HCT116 (cell line): Measurements from ENCODE around the gene KLF2.

Experiments used
- TF ChIP-seq, protein P1 (sequence below): IDR thresholded peaks from 2 replicates; pipeline ENCODE4 v1.6.1; 2012
- TF ChIP-seq, protein P2 (sequence below): IDR thresholded peaks from 2 replicates; pipeline ENCODE4 v1.6.1; 2012; ENCODE audit warnings: low read depth
- TF ChIP-seq, protein P3 (sequence below), 3 experiments: fragments of 200-600 bp in 1 of 3; sonication (generic) in 1 of 3; IDR thresholded peaks in 2 of 3; conservative IDR thresholded peaks in 1 of 3; 2 replicates each; pipeline ENCODE4 v1.5.1; 2012 to 2017; ENCODE audit warnings: low read depth in 2 of 3, low read length in 2 of 3, antibody characterized with exemption in 1 of 3, borderline replicate concordance in 1 of 3, control low read depth in 1 of 3, mild to moderate bottlenecking in 1 of 3, mixed read lengths in 1 of 3, mixed run types in 1 of 3, moderate library complexity in 1 of 3; ENCODE audit not compliant: insufficient read depth in 1 of 3

- TF ChIP-seq, protein P1, sequence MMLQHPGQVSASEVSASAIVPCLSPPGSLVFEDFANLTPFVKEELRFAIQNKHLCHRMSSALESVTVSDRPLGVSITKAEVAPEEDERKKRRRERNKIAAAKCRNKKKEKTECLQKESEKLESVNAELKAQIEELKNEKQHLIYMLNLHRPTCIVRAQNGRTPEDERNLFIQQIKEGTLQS, result no peak
- TF ChIP-seq, protein P2, sequence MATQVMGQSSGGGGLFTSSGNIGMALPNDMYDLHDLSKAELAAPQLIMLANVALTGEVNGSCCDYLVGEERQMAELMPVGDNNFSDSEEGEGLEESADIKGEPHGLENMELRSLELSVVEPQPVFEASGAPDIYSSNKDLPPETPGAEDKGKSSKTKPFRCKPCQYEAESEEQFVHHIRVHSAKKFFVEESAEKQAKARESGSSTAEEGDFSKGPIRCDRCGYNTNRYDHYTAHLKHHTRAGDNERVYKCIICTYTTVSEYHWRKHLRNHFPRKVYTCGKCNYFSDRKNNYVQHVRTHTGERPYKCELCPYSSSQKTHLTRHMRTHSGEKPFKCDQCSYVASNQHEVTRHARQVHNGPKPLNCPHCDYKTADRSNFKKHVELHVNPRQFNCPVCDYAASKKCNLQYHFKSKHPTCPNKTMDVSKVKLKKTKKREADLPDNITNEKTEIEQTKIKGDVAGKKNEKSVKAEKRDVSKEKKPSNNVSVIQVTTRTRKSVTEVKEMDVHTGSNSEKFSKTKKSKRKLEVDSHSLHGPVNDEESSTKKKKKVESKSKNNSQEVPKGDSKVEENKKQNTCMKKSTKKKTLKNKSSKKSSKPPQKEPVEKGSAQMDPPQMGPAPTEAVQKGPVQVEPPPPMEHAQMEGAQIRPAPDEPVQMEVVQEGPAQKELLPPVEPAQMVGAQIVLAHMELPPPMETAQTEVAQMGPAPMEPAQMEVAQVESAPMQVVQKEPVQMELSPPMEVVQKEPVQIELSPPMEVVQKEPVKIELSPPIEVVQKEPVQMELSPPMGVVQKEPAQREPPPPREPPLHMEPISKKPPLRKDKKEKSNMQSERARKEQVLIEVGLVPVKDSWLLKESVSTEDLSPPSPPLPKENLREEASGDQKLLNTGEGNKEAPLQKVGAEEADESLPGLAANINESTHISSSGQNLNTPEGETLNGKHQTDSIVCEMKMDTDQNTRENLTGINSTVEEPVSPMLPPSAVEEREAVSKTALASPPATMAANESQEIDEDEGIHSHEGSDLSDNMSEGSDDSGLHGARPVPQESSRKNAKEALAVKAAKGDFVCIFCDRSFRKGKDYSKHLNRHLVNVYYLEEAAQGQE, result no peak
- TF ChIP-seq, protein P3, sequence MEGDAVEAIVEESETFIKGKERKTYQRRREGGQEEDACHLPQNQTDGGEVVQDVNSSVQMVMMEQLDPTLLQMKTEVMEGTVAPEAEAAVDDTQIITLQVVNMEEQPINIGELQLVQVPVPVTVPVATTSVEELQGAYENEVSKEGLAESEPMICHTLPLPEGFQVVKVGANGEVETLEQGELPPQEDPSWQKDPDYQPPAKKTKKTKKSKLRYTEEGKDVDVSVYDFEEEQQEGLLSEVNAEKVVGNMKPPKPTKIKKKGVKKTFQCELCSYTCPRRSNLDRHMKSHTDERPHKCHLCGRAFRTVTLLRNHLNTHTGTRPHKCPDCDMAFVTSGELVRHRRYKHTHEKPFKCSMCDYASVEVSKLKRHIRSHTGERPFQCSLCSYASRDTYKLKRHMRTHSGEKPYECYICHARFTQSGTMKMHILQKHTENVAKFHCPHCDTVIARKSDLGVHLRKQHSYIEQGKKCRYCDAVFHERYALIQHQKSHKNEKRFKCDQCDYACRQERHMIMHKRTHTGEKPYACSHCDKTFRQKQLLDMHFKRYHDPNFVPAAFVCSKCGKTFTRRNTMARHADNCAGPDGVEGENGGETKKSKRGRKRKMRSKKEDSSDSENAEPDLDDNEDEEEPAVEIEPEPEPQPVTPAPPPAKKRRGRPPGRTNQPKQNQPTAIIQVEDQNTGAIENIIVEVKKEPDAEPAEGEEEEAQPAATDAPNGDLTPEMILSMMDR (IDR thresholded peaks at IDR 0.05 in 2 of 3, conservative IDR thresholded peaks at IDR 0.05 in 1 of 3; ENCODE audit: borderline replicate concordance in 1 of 3, insufficient read depth in 1 of 3, low read depth in 2 of 3, low read length in 2 of 3), result no peak
Measured at GRCh38 chr19:16306728-16307402, 17.8 kb upstream of the KLF2 start.
